GM19240 (cell line): ENCODE measurements around the gene SNTG2.

Experiments used
- DNase-seq: peaks from one replicate; pipeline ENCODE4 v3.0.0; 2011; ENCODE audit warnings: low spot score; ENCODE audit not compliant: insufficient read length

Gene SNTG2

GRCh38 chr2:1047485-1047884 is 96.8 kb downstream of the SNTG2 start:
- no peak for DNase-seq

- DNase-seq, result no peak
These were observed 99.0 kb downstream of the SNTG2 start for GRCh38 chr2:1049691-1050090.

GRCh38 chr2:1051075-1051474 is 100.4 kb downstream of the SNTG2 start:
- no peak for DNase-seq

GRCh38 chr2:1052771-1053191 is 102.1 kb downstream of the SNTG2 start:
- no peak for DNase-seq

GRCh38 chr2:1053786-1054185 is 103.1 kb downstream of the SNTG2 start:
- no peak for DNase-seq

GRCh38 chr2:1054399-1054798 is 103.8 kb downstream of the SNTG2 start:
- DNase-seq, result no peak

GRCh38 chr2:1055014-1055595 is 104.5 kb downstream of the SNTG2 start:
- no peak for DNase-seq

GRCh38 chr2:1060372-1060771 is 109.7 kb downstream of the SNTG2 start:
- DNase-seq, result no peak

- DNase-seq, result no peak
These were observed 110.3 kb downstream of the SNTG2 start for GRCh38 chr2:1060987-1061386.

GRCh38 chr2:1068241-1068640 is 117.6 kb downstream of the SNTG2 start:
- no peak for DNase-seq

- DNase-seq, result no peak
These were observed 118.2 kb downstream of the SNTG2 start for GRCh38 chr2:1068822-1069221.

GRCh38 chr2:1069847-1070246 is 119.2 kb downstream of the SNTG2 start:
- DNase-seq, result no peak

GRCh38 chr2:1070601-1071000 is 120.0 kb downstream of the SNTG2 start:
- DNase-seq, result no peak

GRCh38 chr2:1071650-1072049 is 121.0 kb downstream of the SNTG2 start:
- no peak for DNase-seq

- DNase-seq, result no peak
These were observed 121.6 kb downstream of the SNTG2 start for GRCh38 chr2:1072250-1072649.

GRCh38 chr2:1077911-1078310 is 127.3 kb downstream of the SNTG2 start:
- DNase-seq, result no peak

GRCh38 chr2:1078326-1078725 is 127.7 kb downstream of the SNTG2 start:
- no peak for DNase-seq

- no peak for DNase-seq
These were observed 129.5 kb downstream of the SNTG2 start for GRCh38 chr2:1079873-1080799.

- no peak for DNase-seq
These were observed 131.0 kb downstream of the SNTG2 start for GRCh38 chr2:1081451-1082225.

- no peak for DNase-seq
These were observed 132.0 kb downstream of the SNTG2 start for GRCh38 chr2:1082456-1083205.

GRCh38 chr2:1088192-1088860 is 137.7 kb downstream of the SNTG2 start:
- DNase-seq, result no peak
